ENCODE results near the gene SUN3.

- TF ChIP-seq CTCF (IDR thresholded peaks at IDR 0.05) (no peak), POLR2A (IDR thresholded peaks at IDR 0.05) (no peak)
Measured at GRCh38 chr7:47952224-47952623, 76.7 kb downstream of the SUN3 start.

Measured in lower leg skin (tissue), 3 donors.